Measurements from ENCODE around the gene MNX1. TPM values are rescaled to one million over a fixed set of nuclear protein-coding genes. Genes with fewer than 3 reads are reported as not detected.

MNX1 gene
- total RNA-seq, 4 donors from 2014 or later, result 11.7 to 23.2 (median 13.1) TPM

DNA sequence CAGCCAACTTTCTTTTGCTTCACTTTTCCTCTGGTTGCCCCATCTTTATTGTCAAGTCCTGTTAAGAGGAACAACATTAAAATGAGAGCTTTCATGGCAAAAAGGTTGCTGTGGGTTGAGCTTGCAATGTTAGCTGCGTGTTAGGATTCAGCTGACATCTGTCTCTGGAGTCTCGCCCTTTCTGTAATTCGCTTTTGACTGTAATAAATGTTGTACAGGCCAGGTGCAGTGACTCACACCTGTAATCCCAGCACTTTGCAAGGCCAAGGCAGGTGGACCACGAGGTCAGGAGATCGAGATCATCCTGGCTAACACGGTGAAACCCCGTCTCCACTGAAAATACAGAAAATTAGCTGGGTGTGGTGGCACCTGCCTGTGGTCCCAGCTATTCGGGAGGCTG, 24.1 kb downstream of the MNX1 start:
- no peak for DNase-seq
- Histone ChIP-seq H3K27me3 (no peaks in the 10 kb centered on the region), H3K27ac (no peak overlapping the region), H3K9me3 (no peaks in the 10 kb centered on the region), H3K4me1 (peaks cover 0 to 10% (median 2%) of the 10 kb centered on the region in 4 donors), H3K36me3 (no peaks in the 10 kb centered on the region), H3K4me3 (no peak overlapping the region)
- 60% methylated on average over 1 to 8 of the region's 8 CpGs for WGBS, 2 donors (ENCODE audit: low coverage in 1 of 2)
- in situ Hi-C loops (cut with MboI; ENCODE audit: low pct_ligation_motif_present in 1 of 4, low pct_unique_long_range_greater_than_20kb in 1 of 4, low sequenced_read_pairs in 3 of 4) (no loop called here), intact Hi-C loops (cut with DNase I; ENCODE audit: low total_unique reads) (no loop called here)
- TF ChIP-seq POLR2A (IDR thresholded peaks at IDR 0.05), result no peak
- no peak for TF ChIP-seq POLR2AphosphoS5 (IDR thresholded peaks at IDR 0.05)
- TF ChIP-seq, protein P1, sequence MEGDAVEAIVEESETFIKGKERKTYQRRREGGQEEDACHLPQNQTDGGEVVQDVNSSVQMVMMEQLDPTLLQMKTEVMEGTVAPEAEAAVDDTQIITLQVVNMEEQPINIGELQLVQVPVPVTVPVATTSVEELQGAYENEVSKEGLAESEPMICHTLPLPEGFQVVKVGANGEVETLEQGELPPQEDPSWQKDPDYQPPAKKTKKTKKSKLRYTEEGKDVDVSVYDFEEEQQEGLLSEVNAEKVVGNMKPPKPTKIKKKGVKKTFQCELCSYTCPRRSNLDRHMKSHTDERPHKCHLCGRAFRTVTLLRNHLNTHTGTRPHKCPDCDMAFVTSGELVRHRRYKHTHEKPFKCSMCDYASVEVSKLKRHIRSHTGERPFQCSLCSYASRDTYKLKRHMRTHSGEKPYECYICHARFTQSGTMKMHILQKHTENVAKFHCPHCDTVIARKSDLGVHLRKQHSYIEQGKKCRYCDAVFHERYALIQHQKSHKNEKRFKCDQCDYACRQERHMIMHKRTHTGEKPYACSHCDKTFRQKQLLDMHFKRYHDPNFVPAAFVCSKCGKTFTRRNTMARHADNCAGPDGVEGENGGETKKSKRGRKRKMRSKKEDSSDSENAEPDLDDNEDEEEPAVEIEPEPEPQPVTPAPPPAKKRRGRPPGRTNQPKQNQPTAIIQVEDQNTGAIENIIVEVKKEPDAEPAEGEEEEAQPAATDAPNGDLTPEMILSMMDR (IDR thresholded peaks at IDR 0.05), result no peak
- no peak for TF ChIP-seq EP300 (IDR thresholded peaks at IDR 0.05; ENCODE audit: low read depth)

DNA sequence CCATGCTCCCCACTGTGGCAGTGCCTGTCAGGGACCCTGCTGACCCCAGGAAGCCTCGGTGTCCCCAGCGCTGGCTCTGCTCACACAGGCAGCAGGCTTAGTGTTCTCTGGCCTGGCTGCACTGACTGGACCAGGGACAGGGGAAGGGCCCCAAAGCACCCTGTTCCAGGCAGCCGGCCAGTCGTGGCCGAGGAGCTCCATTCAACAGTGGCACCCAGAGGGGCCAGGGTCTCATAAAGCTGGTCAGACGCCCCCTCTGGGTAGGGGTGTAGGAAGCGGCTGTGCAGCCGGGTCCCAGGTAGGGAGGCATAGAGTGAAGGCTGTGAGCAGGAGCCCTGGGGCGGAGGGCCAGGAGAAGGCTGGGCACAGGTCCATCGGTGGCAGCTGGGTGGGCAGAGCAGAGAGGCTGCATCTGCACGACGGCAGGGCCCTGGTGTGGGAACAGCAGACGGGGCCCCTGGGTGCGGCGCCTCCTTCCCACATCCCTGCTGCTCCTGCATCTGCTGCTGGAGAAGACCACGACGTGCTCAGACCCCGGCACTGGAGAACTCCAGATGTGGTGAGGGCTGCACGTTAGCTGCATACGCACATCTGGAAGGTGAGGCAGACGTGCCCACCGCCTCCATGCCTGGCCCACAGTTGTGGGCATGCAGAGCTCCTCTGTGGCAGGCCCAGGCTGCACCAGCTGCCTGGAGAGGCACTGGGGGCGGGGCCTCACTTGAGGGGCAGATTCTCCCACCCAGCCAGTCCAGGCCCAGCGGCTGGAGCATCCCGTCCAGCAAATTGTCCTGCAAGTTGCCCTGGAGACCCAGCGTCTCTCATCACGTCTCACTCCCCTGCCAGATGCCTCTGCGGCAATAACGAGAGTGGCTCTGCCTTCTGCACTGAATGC, 25.1 kb downstream of the MNX1 start:
- 91 to 100% methylated on average over 1 to 17 of the region's 29 CpGs for WGBS, 2 donors (ENCODE audit: low coverage in 1 of 2)
- in situ Hi-C loops (cut with MboI; ENCODE audit: low pct_ligation_motif_present in 1 of 4, low pct_unique_long_range_greater_than_20kb in 1 of 4, low sequenced_read_pairs in 3 of 4), result no loop called here
- TF ChIP-seq EP300 (IDR thresholded peaks at IDR 0.05; ENCODE audit: low read depth), result no peak
- TF ChIP-seq POLR2A (IDR thresholded peaks at IDR 0.05), result no peak
- TF ChIP-seq, protein P1 (IDR thresholded peaks at IDR 0.05), result no peak
- TF ChIP-seq POLR2AphosphoS5 (IDR thresholded peaks at IDR 0.05), result no peak
- H3K4me3 ChIP-seq, result no peak overlapping the region
- intact Hi-C loops (cut with DNase I; ENCODE audit: low total_unique reads), result no loop called here
- peak overlapping the region in 1 of 4 donors; percentile 37 for H3K27ac ChIP-seq
- DNase-seq, result no peak
- no peaks in the 10 kb centered on the region for H3K36me3 ChIP-seq
- H3K4me1 ChIP-seq, result peaks cover 0 to 10% (median 2%) of the 10 kb centered on the region in 4 donors
- no peaks in the 10 kb centered on the region for H3K27me3 ChIP-seq
- no peaks in the 10 kb centered on the region for H3K9me3 ChIP-seq

DNA sequence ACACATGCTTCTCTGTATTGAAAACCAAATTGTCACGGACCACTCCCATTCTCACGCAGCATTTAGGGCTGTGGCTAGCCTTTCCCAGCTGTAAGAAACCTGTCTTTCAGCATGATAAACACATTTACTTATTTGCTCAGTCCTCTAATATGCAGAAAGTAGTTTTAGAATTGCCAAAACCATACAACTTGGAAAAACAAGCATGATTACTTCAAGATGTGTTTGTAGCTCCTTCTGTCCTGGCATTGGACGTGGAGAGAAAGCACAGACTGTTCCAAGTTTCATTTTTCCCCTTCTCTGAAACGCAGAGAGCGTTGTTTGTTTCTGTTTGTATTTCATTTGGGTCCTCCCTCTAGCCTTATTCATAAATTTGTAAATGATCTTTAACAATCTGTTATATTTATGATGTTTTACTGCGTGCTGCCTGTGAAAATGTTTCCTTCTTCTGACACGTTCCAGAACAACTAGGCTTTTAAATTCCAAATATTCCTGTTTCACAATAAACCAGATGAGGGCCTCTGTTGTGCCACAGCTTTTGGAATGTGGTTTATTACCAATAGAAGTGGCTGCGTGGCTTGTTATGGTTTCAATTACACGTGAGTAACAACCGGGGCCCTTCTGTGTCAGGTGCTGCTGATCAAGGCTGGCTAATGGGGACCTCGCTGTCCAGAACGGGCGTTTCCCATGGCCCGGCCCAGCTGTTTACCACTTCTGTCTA, 26.1 kb downstream of the MNX1 start:
- no peak overlapping the region for H3K4me3 ChIP-seq
- in situ Hi-C loops (cut with MboI; ENCODE audit: low pct_ligation_motif_present in 1 of 4, low pct_unique_long_range_greater_than_20kb in 1 of 4, low sequenced_read_pairs in 3 of 4) (no loop called here), intact Hi-C loops (cut with DNase I; ENCODE audit: low total_unique reads) (no loop called here)
- peak in 2 of 3 donors; percentile 46 to 52 for TF ChIP-seq POLR2AphosphoS5 (IDR thresholded peaks at IDR 0.05)
- TF ChIP-seq EP300 (IDR thresholded peaks at IDR 0.05; ENCODE audit: low read depth), result no peak
- no peak for TF ChIP-seq POLR2A (IDR thresholded peaks at IDR 0.05)
- TF ChIP-seq, protein P1 (IDR thresholded peaks at IDR 0.05), result no peak
- H3K9me3 ChIP-seq, result no peaks in the 10 kb centered on the region
- DNase-seq, result no peak
- H3K36me3 ChIP-seq, result no peaks in the 10 kb centered on the region
- no peaks in the 10 kb centered on the region for H3K27me3 ChIP-seq
- peaks cover 0 to 10% (median 2%) of the 10 kb centered on the region in 4 donors for H3K4me1 ChIP-seq
- WGBS, 2 donors (ENCODE audit: low coverage in 1 of 2), result 29 to 30% methylated on average over 9 to 14 of the region's 14 CpGs
- peak overlapping the region in 2 of 4 donors; percentile 22 to 37 for H3K27ac ChIP-seq

DNA sequence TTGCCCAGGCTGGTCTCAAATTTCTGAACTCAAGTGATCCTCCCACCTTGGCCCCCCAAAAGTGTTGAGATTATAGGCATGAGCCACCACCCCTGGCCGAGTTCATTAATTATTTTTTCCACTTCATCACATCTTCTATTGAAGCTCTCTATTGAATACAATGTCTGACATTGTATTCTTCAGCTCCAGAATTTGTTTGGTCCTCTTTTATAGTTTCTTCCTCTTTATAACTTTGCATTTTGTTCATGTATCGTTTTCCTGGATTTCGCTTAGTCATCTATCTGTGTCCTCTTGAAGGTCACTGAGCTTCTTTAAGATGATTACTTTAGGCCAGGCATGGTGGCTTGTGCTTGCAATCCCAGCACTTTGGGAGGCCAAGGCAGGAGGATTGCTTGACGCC, 30.8 kb downstream of the MNX1 start:
- Histone ChIP-seq H3K9me3 (no peaks in the 10 kb centered on the region), H3K27ac (no peak overlapping the region), H3K36me3 (no peaks in the 10 kb centered on the region), H3K27me3 (no peaks in the 10 kb centered on the region), H3K4me1 (peaks cover 0 to 7% (median 2%) of the 10 kb centered on the region in 4 donors), H3K4me3 (no peak overlapping the region)
- no peak for DNase-seq
- intact Hi-C loops (cut with DNase I; ENCODE audit: low total_unique reads) (no loop called here), in situ Hi-C loops (cut with MboI; ENCODE audit: low pct_ligation_motif_present in 1 of 4, low pct_unique_long_range_greater_than_20kb in 1 of 4, low sequenced_read_pairs in 3 of 4) (no loop called here)
- 93 to 94% methylated on average over 4 of the region's 4 CpGs for WGBS, 2 donors (ENCODE audit: low coverage in 1 of 2)
- no peak for TF ChIP-seq POLR2A (IDR thresholded peaks at IDR 0.05)
